ENCODE data around the gene ASTN1.

Gene ASTN1

GRCh38 chr1:177024623-177025022 is 139.9 kb downstream of the ASTN1 start:
- no peak for DNase-seq

GRCh38 chr1:177023726-177024125 is 140.8 kb downstream of the ASTN1 start:
- no peak for DNase-seq

- DNase-seq: no peak
Measured at GRCh38 chr1:177023249-177023648, 141.3 kb downstream of the ASTN1 start.

GRCh38 chr1:177021687-177022086 is 142.8 kb downstream of the ASTN1 start:
- DNase-seq: no peak

DNA sequence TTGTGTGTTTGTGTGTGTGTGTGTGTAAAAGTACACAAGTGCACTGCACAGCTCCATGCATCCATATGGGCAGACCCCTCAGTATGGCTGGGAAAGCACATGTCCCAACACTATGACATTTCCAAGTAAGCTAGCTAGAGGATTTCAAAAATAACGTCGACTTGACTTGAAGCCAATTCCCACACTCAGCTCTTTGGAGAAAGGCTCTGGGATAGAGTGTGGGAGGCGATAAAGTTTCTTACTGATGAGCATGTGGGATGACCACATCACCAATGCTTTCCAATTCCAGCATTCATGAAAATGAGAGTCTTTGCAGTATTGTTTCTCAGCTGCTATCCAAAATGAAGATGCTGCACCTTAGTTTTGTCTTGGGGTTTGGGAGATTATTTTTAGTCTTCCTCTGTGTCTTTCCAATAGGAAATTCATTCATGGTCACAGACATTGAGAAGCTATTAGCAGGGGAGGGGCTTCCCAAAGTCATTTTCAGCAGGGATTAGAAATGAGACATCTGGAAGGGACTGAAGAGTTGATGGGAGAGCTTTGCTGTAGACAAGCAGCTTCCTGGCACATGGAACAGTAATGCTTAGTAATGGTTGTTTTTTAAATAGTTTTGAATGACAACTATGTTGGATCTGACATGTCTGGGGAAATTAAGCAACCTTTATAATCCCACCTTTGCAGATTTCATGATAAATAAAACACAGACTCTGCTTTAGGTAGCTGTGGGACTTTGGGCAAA is 143.5 kb downstream of the ASTN1 start:
- DNase-seq: no peak

DNA sequence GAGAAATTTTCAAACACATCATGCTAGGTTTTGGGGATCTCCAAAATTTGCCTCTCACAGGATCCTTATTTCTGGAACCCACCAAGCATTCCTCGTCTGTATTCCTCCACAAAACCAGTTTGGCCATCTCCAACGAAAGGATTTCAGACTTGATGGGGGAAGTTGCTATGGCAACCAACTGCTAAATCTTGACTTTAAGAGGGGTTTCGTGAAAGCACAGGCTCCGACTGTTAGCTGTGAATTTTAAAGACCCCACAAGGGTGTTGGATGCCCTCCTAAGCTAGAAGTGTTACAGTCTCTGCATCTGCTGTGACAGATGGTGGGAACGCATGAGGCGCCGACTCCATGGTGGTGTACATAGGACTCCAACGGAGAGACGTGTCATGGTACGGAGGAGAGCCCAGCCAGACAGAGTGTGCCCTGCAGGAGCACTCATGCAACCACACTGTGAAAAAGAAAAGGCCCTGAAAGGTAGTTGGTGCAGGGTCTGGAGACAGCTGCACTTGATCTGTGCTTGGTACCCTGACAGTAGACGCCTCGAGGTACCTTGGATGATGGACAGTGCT is 147.1 kb downstream of the ASTN1 start:
- DNase-seq: no peak

- no peak for DNase-seq
Measured at GRCh38 chr1:177014325-177014724, 150.2 kb downstream of the ASTN1 start.

DNA sequence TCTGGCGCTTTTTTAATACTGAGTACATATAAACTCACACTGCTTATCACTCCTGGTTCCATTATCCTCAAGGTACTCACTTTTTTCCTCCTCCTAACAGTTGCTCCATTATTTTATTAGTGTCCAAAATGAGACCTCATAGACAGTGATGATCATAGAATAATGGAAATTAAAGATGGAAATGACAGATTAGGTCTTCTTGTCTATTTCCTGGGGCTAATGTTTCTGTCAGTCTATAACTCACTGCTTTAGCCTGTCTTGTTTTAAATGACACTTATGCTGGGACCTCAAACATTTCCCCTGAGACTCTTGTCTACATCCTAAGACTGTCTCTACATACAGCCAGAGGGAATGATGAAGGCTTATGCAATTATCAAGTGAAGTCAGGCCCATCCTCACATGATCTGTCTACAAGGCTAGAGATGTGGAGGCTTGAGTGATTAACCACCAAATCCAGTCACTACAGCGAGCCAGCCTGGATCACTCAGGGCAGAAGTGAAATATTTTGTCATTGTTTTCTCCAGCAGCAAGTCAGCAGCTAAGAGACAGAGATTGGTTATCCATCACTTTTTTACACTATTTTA is 152.1 kb downstream of the ASTN1 start:
- no peak for DNase-seq

- no peak for DNase-seq
Measured at GRCh38 chr1:177011508-177011907, 153.0 kb downstream of the ASTN1 start.

DNA sequence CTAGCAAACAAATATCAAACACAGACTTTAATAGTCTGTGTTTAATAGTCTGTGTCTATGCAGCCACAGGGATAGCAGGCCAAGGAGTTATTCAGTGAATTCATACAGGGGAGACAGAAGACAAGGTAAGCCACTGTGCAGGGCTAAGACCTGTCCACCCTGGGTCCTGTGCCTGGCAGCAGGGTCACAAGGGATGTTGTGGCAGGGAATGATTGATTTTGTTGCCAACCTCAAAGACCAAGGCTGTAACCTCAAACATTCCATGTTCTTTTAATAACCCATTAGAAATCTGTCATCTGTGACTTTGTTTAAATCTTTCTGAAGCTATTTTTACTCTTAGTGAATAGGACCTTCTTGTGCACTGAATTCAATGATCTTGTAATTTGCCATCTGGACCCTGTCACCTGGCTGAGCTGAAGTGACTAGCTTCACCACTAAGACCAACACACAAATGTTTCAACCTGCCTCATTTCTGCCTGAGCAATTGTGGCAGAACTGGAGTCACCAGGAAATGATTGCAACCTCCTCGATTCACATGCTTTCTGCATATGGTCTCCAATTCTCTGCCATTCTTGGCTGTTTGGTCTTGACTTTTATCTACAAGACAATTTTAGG is 154.2 kb downstream of the ASTN1 start:
- no peak for DNase-seq

- no peak for DNase-seq
Measured at GRCh38 chr1:177008653-177009052, 155.9 kb downstream of the ASTN1 start.

- DNase-seq: no peak
Measured at GRCh38 chr1:177007437-177008161, 156.9 kb downstream of the ASTN1 start.

GRCh38 chr1:177002891-177003290 is 161.6 kb downstream of the ASTN1 start:
- DNase-seq: no peak

DNA sequence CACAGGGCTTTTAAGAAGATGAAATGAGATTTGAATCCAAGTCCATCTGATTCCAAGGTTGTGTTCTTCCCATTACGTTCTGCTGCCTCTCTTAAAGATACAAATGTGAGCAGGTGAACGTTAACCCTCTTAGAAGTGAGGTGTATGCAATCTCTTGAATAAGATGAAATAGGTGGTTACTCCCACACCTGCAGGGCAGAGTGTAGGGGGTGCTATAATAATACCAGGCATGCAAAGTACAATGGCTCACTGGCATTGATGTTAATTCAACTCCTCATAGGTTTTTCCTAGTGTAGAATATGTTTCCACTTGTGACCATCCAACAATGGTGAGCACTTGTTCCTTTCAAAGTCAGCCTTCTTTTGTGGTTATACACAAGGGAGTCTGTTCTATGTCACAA is 163.0 kb downstream of the ASTN1 start:
- no peak for DNase-seq

DNA sequence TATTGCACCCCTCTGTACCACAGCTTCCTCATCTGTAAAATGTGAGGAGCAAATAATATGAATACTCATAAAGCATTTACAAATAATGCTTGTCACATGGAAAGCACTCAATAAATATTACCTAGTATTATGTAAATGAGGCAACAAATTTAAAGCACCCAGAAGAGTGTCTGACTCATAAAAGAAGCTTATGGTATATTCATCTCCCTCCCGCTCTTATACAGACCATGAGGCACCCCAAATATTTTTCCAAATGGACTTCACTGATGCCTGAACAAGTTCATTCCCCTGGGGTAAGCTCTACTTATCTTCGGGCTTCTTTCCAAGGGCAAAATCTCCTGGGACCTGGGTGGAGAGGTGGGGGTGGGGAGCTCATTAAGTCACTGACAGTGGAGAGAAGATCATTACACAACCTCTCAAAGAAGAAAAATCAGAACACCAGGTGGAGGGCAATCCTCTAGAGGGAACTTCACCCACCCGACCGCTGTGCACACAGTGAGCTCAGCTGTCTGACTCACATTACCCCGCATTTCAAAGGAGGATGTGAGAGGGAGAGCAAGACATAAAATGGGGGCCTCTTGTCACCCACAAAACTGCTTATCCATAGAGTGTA is 166.2 kb downstream of the ASTN1 start:
- DNase-seq: no peak

GRCh38 chr1:176996456-176997090 is 167.9 kb downstream of the ASTN1 start:
- DNase-seq: no peak

DNA sequence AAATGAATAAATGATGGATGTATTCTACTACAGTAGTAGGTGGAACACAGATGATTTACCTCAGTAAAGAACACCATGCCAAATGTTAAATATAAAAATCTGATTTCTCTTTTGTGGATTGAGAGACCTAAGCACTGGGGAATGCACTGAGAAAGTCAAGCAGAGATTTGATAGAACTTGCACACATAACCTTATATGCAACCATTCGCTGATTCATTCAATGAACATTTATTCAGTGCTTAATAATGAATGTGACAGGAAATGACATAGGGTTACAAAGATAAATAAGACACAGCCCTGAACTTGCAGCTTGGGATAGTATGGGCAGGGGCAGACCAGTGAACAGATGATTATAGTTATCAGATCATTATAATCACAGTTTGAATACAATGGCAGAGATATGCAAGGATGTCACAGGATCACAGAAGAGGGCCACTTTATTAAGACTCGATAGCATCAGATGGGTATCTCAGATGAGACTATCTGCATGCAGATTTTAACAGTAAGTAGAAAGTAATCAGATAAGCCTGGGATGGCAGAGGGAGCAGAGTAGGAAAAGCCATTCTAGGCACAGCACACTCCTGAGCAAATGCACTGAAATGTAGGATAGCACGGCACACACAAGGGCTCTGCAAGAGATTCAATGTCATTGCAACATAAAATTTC is 169.4 kb downstream of the ASTN1 start:
- no peak for DNase-seq

DNA sequence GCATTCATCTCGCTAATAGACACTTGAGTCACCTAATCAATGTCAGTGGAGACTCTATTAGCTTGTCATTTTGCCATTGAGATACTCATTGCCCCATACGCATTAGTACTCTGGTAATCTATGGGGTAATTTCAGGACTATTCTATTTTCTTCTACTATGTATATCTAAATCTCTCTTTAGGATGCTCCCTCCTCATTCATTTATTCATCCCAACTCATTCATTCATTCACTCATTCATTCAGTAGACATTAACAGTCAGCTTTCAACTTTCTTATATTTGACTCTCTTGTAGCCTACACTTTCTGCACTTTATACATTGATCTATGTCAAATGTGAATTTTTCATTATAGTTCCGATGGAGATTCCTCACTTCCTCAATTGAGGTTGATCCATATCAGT is 170.9 kb downstream of the ASTN1 start:
- no peak for DNase-seq

- no peak for DNase-seq
Measured at GRCh38 chr1:176989754-176990153, 174.8 kb downstream of the ASTN1 start.

DNA sequence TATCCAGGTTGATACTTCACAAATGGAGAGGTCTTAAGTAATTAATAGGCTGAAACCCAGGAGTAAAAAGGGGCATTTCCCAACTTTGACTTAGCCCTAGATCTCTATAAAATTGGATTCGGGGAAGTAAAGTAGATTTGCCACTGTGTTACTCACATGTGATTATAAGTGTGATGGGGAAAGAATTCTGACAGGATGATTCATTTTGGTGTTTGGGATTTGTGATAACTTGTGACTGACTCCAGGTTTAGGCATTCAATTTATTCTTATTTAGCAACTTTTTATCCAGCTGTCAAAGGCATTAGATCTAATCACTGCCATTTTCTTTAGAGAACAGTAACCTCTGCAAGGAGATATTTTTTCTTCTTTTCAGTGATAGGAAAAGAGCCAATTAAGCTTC is 175.5 kb downstream of the ASTN1 start:
- DNase-seq: no peak

GRCh38 chr1:176987016-176987415 is 177.5 kb downstream of the ASTN1 start:
- no peak for DNase-seq

- DNase-seq: no peak
Measured at GRCh38 chr1:176983731-176984130, 180.8 kb downstream of the ASTN1 start.
